Calu3 (cell line): Measurements from ENCODE around the gene HSPD1. TPM values are rescaled to one million over a fixed set of nuclear protein-coding genes. Genes with fewer than 3 reads are reported as not detected.

Source experiments
- BruUV-seq: library from RNA; stranded (reverse); fragments of 400-500 nt; replicated peaks from 2 replicates; lab custom pipeline; 2021; lab: Mats Ljungman, UMichigan
- CTCF ChIA-PET: fragments of 300-600 bp; sonication (Branson Sonifier 250); formaldehyde crosslinking; loops from one replicate; lab custom pipeline; 2022; ENCODE audit warnings: antibody characterized with exemption; lab: Charles Lee
- DNase-seq: peaks from one replicate; pipeline ENCODE4 v3.0.0; 2022
- H3K27ac Mint-ChIP-seq: one replicate; pipeline ENCODE4 v1.8.0; 2022; ENCODE audit warnings: mixed read lengths; ENCODE audit not compliant: unreplicated experiment
- H3K27me3 Mint-ChIP-seq: one replicate; pipeline ENCODE4 v1.8.0; 2022; ENCODE audit warnings: mixed read lengths; ENCODE audit not compliant: unreplicated experiment
- H3K36me3 Mint-ChIP-seq: one replicate; pipeline ENCODE4 v1.8.0; 2022; ENCODE audit warnings: mild to moderate bottlenecking, moderate library complexity, mixed read lengths; ENCODE audit not compliant: insufficient read depth, unreplicated experiment
- H3K4me1 Mint-ChIP-seq: one replicate; pipeline ENCODE4 v1.8.0; 2022; ENCODE audit warnings: mild to moderate bottlenecking, low read depth, mixed read lengths; ENCODE audit not compliant: unreplicated experiment
- H3K4me3 Mint-ChIP-seq: one replicate; pipeline ENCODE4 v1.8.0; 2022; ENCODE audit warnings: mild to moderate bottlenecking, low read depth, moderate library complexity, mixed read lengths; ENCODE audit not compliant: unreplicated experiment
- H3K9me3 Mint-ChIP-seq: one replicate; pipeline ENCODE4 v1.8.0; 2022; ENCODE audit warnings: low read depth, mixed read lengths; ENCODE audit not compliant: unreplicated experiment
- CTCF ChIP-seq: fragments of 200-600 bp; IDR thresholded peaks from one replicate; pipeline ENCODE4 v1.8.0; 2022; ENCODE audit warnings: antibody characterized with exemption; ENCODE audit not compliant: unreplicated experiment
- intact Hi-C: fragments of 100-400 bp; cut with micrococcal nuclease; formaldehyde crosslinking; loops from one replicate; pipeline ENCODE4 v1.10.0; 2022; ENCODE audit not compliant: unreplicated experiment
- total RNA-seq: library from RNA; stranded (reverse); gene quantifications from 2 replicates; pipeline ENCODE4 v1.2.3, GENCODE V29; 2022

The HSPD1 gene
- total RNA-seq, 1 experiment from 2014 or later: 757 TPM

- TF ChIP-seq CTCF: no peak
- intact Hi-C loops: no loop called here
- Mint-ChIP-seq H3K4me3 (no peak overlapping the region), H3K27ac (no peak overlapping the region), H3K9me3 (no peaks in the 10 kb centered on the region), H3K36me3 (no peaks in the 10 kb centered on the region), H3K4me1 (no peaks in the 10 kb centered on the region), H3K27me3 (no peaks in the 10 kb centered on the region)
- DNase-seq: no peak
- no TSS peak for BruUV-seq
- CTCF ChIA-PET: no interaction called here
Measured at GRCh38 chr2:197442857-197443256, 56.8 kb downstream of the HSPD1 start.

- CTCF ChIA-PET: interaction anchor here (0.7 kb wide), 1 partner anchor 22 kb away, joined by 3 read pairs; no protein-coding TSS in a partner anchor
- Mint-ChIP-seq H3K9me3 (no peaks in the 10 kb centered on the region), H3K36me3 (peaks cover 31% of the 10 kb centered on the region), H3K27me3 (no peaks in the 10 kb centered on the region), H3K27ac (no peak overlapping the region), H3K4me3 (no peak overlapping the region), H3K4me1 (peaks cover 9% of the 10 kb centered on the region)
- no peak for DNase-seq
- no TSS peak for BruUV-seq
- TF ChIP-seq CTCF: no peak
- intact Hi-C loops: no loop called here
Measured at GRCh38 chr2:197437380-197437779, 62.3 kb downstream of the HSPD1 start.

Other genes starting within 250 kb of the HSPD1 start
- 7.1 and 10.0 TPM in 2 replicates for gene ANKRD44, start 189.1 kb downstream of the HSPD1 start, total RNA-seq
- gene SF3B1, start 64.8 kb downstream of the HSPD1 start, total RNA-seq: 234 and 249 TPM in 2 replicates
- gene COQ10B, start 46.3 kb downstream of the HSPD1 start, total RNA-seq: 28.8 and 32.8 TPM in 2 replicates
- gene HSPE1, start 539 bp upstream of the HSPD1 start, total RNA-seq: 380 and 454 TPM in 2 replicates
- gene MOB4, start 16.2 kb upstream of the HSPD1 start, total RNA-seq: 28.3 TPM in 2 replicates
- gene RFTN2, start 175.7 kb upstream of the HSPD1 start, total RNA-seq: 0.05 and 0.24 TPM in 2 replicates
- gene MARS2, start 205.5 kb upstream of the HSPD1 start, total RNA-seq: 16.9 and 17.7 TPM in 2 replicates